Peyer's patch (tissue), 4 donors: Measurements from ENCODE around the gene RBP3. TPM values are rescaled to one million over a fixed set of nuclear protein-coding genes. Genes with fewer than 3 reads are reported as not detected.

Experiments
- DNase-seq, 3 donors: peaks; one replicate each; pipeline ENCODE4 v3.0.0-alpha.2; 2017 to 2019
- H3K27ac ChIP-seq, 4 donors: fragments of 200-600 bp; sonication (generic); one replicate each; pipeline ENCODE4 v1.5.1; 2016 to 2019
- H3K27me3 ChIP-seq, 2 donors: fragments of 200-600 bp; sonication (generic); one replicate each; pipeline ENCODE4 v1.5.1; 2019
- H3K36me3 ChIP-seq, 3 donors: fragments of 200-600 bp; sonication (generic); one replicate each; pipeline ENCODE4 v1.5.1; 2016 to 2019
- H3K4me1 ChIP-seq, 4 donors: fragments of 200-600 bp; sonication (generic); one replicate each; pipeline ENCODE4 v1.5.1; 2016 to 2019
- H3K4me3 ChIP-seq, 4 donors: fragments of 200-600 bp; sonication (generic); 1 replicate in 3 of 4; 2 replicates in 1 of 4; pipeline ENCODE4 v1.5.1; 2016 to 2019; ENCODE audit warnings: mild to moderate bottlenecking in 1 of 4
- H3K9me3 ChIP-seq, 4 donors: fragments of 200-600 bp; sonication (generic); one replicate each; pipeline ENCODE4 v1.5.1; 2016 to 2019; ENCODE audit warnings: mild to moderate bottlenecking in 1 of 4
- POLR2A ChIP-seq, 2 donors: fragments of 450-650 bp; IDR thresholded peaks; one replicate each; pipeline ENCODE4 v1.5.1; 2017; ENCODE audit warnings: antibody characterized with exemption in 2 of 2, mild to moderate bottlenecking in 2 of 2, moderate library complexity in 2 of 2
- total RNA-seq, 4 donors: library from RNA; depleted of rRNA; stranded (reverse); fragments of >200 nt; gene quantifications; one replicate each; pipeline ENCODE4 v1.1.0, GENCODE V29; 2016
- TF ChIP-seq, protein P1 (sequence below), 6 experiments: fragments of 450-650 bp in 4 of 6; fragments of 200-600 bp in 2 of 6; sonication (generic) in 1 of 6; IDR thresholded peaks; one replicate each; pipeline ENCODE4 v1.5.1; 2017 to 2019; ENCODE audit warnings: antibody characterized with exemption in 6 of 6, mild to moderate bottlenecking in 3 of 6, moderate library complexity in 1 of 6

Gene RBP3
- total RNA-seq, 4 donors from 2014 or later: not detected

GRCh38 chr10:47312663-47312995 is 35.5 kb upstream of the RBP3 start:
- no peaks in the 10 kb centered on the region for H3K9me3 ChIP-seq
- no peak overlapping the region for H3K4me3 ChIP-seq
- TF ChIP-seq POLR2A (IDR thresholded peaks at IDR 0.05): no peak
- TF ChIP-seq, protein P1, sequence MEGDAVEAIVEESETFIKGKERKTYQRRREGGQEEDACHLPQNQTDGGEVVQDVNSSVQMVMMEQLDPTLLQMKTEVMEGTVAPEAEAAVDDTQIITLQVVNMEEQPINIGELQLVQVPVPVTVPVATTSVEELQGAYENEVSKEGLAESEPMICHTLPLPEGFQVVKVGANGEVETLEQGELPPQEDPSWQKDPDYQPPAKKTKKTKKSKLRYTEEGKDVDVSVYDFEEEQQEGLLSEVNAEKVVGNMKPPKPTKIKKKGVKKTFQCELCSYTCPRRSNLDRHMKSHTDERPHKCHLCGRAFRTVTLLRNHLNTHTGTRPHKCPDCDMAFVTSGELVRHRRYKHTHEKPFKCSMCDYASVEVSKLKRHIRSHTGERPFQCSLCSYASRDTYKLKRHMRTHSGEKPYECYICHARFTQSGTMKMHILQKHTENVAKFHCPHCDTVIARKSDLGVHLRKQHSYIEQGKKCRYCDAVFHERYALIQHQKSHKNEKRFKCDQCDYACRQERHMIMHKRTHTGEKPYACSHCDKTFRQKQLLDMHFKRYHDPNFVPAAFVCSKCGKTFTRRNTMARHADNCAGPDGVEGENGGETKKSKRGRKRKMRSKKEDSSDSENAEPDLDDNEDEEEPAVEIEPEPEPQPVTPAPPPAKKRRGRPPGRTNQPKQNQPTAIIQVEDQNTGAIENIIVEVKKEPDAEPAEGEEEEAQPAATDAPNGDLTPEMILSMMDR (IDR thresholded peaks at IDR 0.05): no peak
- peaks cover 0 to 17% (median 2%) of the 10 kb centered on the region in 4 donors for H3K4me1 ChIP-seq
- H3K27me3 ChIP-seq: no peaks in the 10 kb centered on the region
- H3K36me3 ChIP-seq: no peaks in the 10 kb centered on the region
- no peak overlapping the region for H3K27ac ChIP-seq
- no peak for DNase-seq

GRCh38 chr10:47314416-47314970 is 33.7 kb upstream of the RBP3 start:
- H3K9me3 ChIP-seq: no peaks in the 10 kb centered on the region
- H3K36me3 ChIP-seq: no peaks in the 10 kb centered on the region
- H3K4me1 ChIP-seq: peaks cover 0 to 17% (median 2%) of the 10 kb centered on the region in 4 donors
- TF ChIP-seq POLR2A (IDR thresholded peaks at IDR 0.05): no peak
- TF ChIP-seq, protein P1 (IDR thresholded peaks at IDR 0.05): no peak
- no peak overlapping the region for H3K27ac ChIP-seq
- H3K4me3 ChIP-seq: no peak overlapping the region
- no peaks in the 10 kb centered on the region for H3K27me3 ChIP-seq
- DNase-seq: no peak

DNA sequence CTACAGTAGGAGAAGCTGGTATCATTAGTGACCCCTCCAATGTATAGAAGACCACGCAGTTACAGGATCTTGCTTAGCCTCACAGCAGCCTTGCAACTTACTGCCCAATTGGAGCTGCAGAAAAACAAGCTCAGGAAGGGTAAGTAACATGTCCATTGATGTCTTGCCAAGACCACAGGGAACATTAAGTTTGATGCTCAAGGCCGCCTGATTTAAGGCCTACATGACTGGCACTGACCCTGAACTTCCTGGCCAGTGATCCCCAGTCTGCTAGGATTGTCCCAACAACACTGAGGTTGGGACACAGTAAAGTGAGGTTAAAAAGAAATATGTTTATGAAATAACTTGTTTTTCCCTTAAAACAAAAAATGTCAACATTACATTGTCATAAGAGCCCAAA is 32.7 kb upstream of the RBP3 start:
- H3K36me3 ChIP-seq: no peaks in the 10 kb centered on the region
- TF ChIP-seq, protein P1 (IDR thresholded peaks at IDR 0.05): no peak
- no peak for TF ChIP-seq POLR2A (IDR thresholded peaks at IDR 0.05)
- H3K27me3 ChIP-seq: no peaks in the 10 kb centered on the region
- H3K4me1 ChIP-seq: peaks cover 0 to 17% (median 2%) of the 10 kb centered on the region in 4 donors
- no peaks in the 10 kb centered on the region for H3K9me3 ChIP-seq
- no peak overlapping the region for H3K4me3 ChIP-seq
- no peak for DNase-seq
- H3K27ac ChIP-seq: no peak overlapping the region

- no peaks in the 10 kb centered on the region for H3K9me3 ChIP-seq
- H3K27me3 ChIP-seq: no peaks in the 10 kb centered on the region
- no peak for DNase-seq
- H3K4me3 ChIP-seq: no peak overlapping the region
- H3K36me3 ChIP-seq: no peaks in the 10 kb centered on the region
- H3K27ac ChIP-seq: no peak overlapping the region
- TF ChIP-seq, protein P1 (IDR thresholded peaks at IDR 0.05): no peak
- TF ChIP-seq POLR2A (IDR thresholded peaks at IDR 0.05): no peak
- H3K4me1 ChIP-seq: peaks cover 0 to 13% (median 2%) of the 10 kb centered on the region in 4 donors
These were observed 32.0 kb upstream of the RBP3 start for GRCh38 chr10:47316131-47316530.

DNA sequence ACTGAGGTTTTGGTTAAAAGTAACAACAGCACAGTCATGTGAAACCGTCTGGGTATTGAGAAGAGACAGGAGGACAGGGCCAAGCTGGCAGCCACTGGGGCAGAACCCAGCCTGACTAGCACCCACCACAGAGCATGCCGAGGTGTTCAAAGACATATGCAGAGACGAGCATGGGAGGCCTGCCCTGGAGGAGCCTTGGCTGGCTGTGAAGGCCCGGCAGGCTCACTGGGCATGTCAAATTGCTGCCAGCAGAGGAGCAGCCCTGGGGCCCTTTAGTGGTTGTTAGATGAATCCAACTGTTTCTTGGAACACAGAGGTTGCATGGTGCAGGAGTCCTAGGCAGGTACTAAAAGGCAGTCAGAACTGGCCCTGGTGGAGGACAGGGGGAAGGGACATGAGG is 30.9 kb upstream of the RBP3 start:
- no peak overlapping the region for H3K27ac ChIP-seq
- no peaks in the 10 kb centered on the region for H3K36me3 ChIP-seq
- peaks cover 0 to 1% (median 0%) of the 10 kb centered on the region in 4 donors for H3K4me1 ChIP-seq
- TF ChIP-seq, protein P1 (IDR thresholded peaks at IDR 0.05): no peak
- TF ChIP-seq POLR2A (IDR thresholded peaks at IDR 0.05): no peak
- no peaks in the 10 kb centered on the region for H3K9me3 ChIP-seq
- H3K4me3 ChIP-seq: no peak overlapping the region
- DNase-seq: no peak
- no peaks in the 10 kb centered on the region for H3K27me3 ChIP-seq

DNA sequence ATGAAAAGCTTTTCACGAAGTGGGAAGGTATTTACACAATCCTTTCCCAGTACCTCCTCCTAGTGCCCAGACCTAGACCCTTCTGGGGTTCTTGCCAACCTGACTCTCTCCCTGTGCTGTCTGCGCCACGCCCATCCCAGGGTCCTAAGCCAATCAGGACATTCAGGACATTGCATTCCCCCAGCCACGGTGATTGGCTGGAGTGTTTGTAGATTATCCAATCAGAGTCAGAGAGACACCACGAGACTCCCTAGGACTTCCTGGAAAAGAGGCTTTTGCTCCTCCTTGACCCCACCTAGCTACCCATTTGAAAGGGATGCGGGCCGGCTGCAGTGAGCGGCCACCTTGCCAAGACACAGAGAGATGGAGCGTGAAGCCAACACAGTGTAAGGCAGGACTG is 29.5 kb upstream of the RBP3 start:
- Histone ChIP-seq H3K36me3 (no peaks in the 10 kb centered on the region), H3K27me3 (no peaks in the 10 kb centered on the region), H3K4me1 (no peaks in the 10 kb centered on the region), H3K9me3 (no peaks in the 10 kb centered on the region), H3K27ac (no peak overlapping the region), H3K4me3 (no peak overlapping the region)
- no peak for TF ChIP-seq POLR2A (IDR thresholded peaks at IDR 0.05)
- TF ChIP-seq, protein P1 (IDR thresholded peaks at IDR 0.05): no peak
- DNase-seq: no peak
